Activated B cell treated with CpG ODN at 0.5 μM for 24 hours (primary cell): ENCODE measurements around the gene INTS1. TPM values are rescaled to one million over a fixed set of nuclear protein-coding genes. Genes with fewer than 3 reads are reported as not detected.

Experiments used
- ATAC-seq: fragments of 200-7000 bp; cut with Tn5 transposase; one replicate; pipeline ENCODE4 v1.10.0; 2021; ENCODE audit warnings: low read depth, mild to moderate bottlenecking, moderate library complexity
- CTCF ChIA-PET: fragments of 350-600 bp; sonication (Branson Sonifier 250); formaldehyde crosslinking; loops from one replicate; lab custom pipeline; 2021; ENCODE audit warnings: antibody characterized with exemption; lab: Charles Lee
- POLR2A ChIA-PET: fragments of 350-600 bp; sonication (Branson Sonifier 250); formaldehyde crosslinking; loops from one replicate; lab custom pipeline; 2021; ENCODE audit warnings: antibody characterized with exemption; lab: Charles Lee
- DNase-seq: peaks from one replicate; pipeline ENCODE4 v3.0.0; 2022
- H3K27ac Mint-ChIP-seq: one replicate; pipeline ENCODE4 v1.8.0; 2020; ENCODE audit warnings: mixed read lengths
- H3K27me3 Mint-ChIP-seq: one replicate; pipeline ENCODE4 v1.8.0; 2021; ENCODE audit warnings: mixed read lengths
- H3K36me3 Mint-ChIP-seq: one replicate; pipeline ENCODE4 v1.8.0; 2021; ENCODE audit warnings: low read depth, mixed read lengths
- H3K4me1 Mint-ChIP-seq: one replicate; pipeline ENCODE4 v1.8.0; 2021; ENCODE audit warnings: mixed read lengths
- H3K4me3 Mint-ChIP-seq: one replicate; pipeline ENCODE4 v1.8.0; 2020; ENCODE audit warnings: mild to moderate bottlenecking, mixed read lengths
- H3K9me3 Mint-ChIP-seq: one replicate; pipeline ENCODE4 v1.8.0; 2020; ENCODE audit warnings: mixed read lengths
- intact Hi-C: fragments of 100-400 bp; cut with micrococcal nuclease; formaldehyde crosslinking; loops from one replicate; pipeline ENCODE4 v1.15.1; 2024
- total RNA-seq: library from RNA; stranded (reverse); gene quantifications from 2 replicates; pipeline ENCODE4 v1.2.3, GENCODE V29; 2022
- TF ChIP-seq, protein P1 (sequence below): fragments of 200-600 bp; IDR thresholded peaks from one replicate; pipeline ENCODE4 v1.8.0; 2022; ENCODE audit warnings: antibody characterized with exemption, mild to moderate bottlenecking

Gene INTS1
- total RNA-seq, 1 donor from 2014 or later, result 110 TPM

DNA sequence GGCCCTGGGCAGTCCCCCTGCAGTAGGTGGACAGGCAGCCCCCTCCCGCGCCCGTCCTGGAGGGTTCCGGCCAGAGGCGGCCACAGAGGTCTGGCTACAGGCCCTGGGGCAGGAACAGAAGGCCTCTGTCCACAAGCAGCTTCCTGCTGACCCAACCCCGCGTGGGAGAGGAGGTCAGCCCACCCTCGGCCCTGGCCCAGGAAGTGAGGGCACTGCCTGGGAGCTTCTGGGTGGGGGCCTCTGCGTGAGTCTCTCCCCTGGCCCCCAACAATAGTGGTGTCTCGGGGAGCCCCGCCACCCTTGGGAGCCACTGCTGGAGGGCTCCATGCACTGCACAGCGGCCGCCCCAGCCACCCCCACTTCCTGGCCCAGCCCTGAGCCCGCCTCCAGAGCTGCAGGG lies 49.6 kb downstream of the INTS1 start:
- ChIA-PET CTCF (no interaction called here), POLR2A (no interaction called here)
- no peak for DNase-seq
- no peak for ATAC-seq
- Mint-ChIP-seq H3K27ac (no peak overlapping the region), H3K9me3 (no peaks in the 10 kb centered on the region), H3K4me3 (no peak overlapping the region), H3K27me3 (no peaks in the 10 kb centered on the region), H3K36me3 (no peaks in the 10 kb centered on the region), H3K4me1 (peaks cover 4% of the 10 kb centered on the region)
- intact Hi-C loops, result no loop called here
- TF ChIP-seq, protein P1, sequence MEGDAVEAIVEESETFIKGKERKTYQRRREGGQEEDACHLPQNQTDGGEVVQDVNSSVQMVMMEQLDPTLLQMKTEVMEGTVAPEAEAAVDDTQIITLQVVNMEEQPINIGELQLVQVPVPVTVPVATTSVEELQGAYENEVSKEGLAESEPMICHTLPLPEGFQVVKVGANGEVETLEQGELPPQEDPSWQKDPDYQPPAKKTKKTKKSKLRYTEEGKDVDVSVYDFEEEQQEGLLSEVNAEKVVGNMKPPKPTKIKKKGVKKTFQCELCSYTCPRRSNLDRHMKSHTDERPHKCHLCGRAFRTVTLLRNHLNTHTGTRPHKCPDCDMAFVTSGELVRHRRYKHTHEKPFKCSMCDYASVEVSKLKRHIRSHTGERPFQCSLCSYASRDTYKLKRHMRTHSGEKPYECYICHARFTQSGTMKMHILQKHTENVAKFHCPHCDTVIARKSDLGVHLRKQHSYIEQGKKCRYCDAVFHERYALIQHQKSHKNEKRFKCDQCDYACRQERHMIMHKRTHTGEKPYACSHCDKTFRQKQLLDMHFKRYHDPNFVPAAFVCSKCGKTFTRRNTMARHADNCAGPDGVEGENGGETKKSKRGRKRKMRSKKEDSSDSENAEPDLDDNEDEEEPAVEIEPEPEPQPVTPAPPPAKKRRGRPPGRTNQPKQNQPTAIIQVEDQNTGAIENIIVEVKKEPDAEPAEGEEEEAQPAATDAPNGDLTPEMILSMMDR, result no peak

DNA sequence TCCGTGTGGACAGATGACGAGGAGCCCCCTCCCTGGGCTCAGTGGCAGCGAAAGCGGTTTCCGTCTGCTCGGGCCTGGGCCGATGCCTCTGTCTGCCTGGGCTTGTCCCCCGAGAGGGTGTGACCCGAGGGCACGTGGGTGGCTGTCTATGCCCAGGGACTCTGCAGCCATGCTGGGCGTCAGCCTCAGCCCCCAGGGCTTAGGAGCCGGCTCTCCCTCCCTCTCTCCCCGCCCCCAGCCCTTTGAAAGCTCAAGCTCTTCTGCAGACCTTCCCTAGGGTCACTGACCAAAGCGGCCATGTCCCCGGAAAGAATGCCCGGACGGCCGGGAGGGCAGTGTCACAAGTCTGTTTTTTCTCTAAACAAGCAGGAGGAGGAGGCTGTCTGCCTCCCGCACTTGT lies 52.0 kb downstream of the INTS1 start:
- Mint-ChIP-seq H3K9me3 (no peaks in the 10 kb centered on the region), H3K4me1 (no peaks in the 10 kb centered on the region), H3K27ac (no peak overlapping the region), H3K4me3 (no peak overlapping the region), H3K27me3 (no peaks in the 10 kb centered on the region), H3K36me3 (no peaks in the 10 kb centered on the region)
- no peak for ATAC-seq
- TF ChIP-seq, protein P1, result no peak
- POLR2A ChIA-PET, result no interaction called here
- intact Hi-C loops, result no loop called here
- DNase-seq, result no peak
- CTCF ChIA-PET, result no interaction called here

DNA sequence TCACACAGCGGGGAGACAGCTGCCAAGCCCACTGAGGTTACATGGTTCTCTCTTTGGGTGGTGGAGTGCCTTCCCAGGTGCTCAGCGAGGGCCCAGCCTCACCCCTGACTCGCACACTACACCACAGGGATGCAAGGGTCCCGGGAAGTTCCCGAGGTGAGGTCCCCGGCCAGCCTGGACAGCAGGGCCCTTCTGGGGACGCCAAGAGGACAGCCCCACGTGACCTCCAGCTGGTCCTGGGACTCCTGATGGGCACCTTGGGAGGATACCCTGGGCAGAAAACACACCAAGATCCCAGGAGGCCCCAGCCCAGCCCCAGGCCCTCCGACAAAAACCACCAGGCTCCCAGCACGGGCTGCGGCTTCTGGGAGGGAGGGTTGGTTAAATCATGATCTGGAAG lies 53.2 kb downstream of the INTS1 start:
- no peaks in the 10 kb centered on the region for H3K27me3 Mint-ChIP-seq
- H3K36me3 Mint-ChIP-seq, result no peaks in the 10 kb centered on the region
- no peak overlapping the region for H3K4me3 Mint-ChIP-seq
- H3K4me1 Mint-ChIP-seq, result no peaks in the 10 kb centered on the region
- intact Hi-C loops, result no loop called here
- H3K9me3 Mint-ChIP-seq, result no peaks in the 10 kb centered on the region
- TF ChIP-seq, protein P1, result no peak
- H3K27ac Mint-ChIP-seq, result no peak overlapping the region
- no peak for DNase-seq
- ChIA-PET POLR2A (no interaction called here), CTCF (no interaction called here)
- no peak for ATAC-seq

DNA sequence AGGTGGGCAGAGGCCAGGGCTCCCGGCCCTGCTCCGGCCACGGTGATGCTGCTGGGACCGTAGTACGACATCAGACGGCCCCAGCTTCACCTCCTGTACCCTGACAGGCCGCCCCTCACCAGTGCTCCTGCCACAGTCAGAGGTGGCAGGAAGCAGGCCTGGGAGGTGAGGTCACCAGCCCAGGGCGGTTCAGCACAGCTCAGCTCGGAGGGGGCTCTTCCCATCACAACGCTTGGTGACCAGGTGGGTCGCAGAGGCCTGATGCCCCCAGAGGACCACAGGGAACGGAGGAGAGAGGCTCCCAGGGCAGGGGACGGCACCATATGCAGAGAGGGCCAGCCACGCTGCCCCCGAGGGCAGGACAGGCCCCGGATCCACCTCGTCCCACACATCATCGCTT lies 53.8 kb downstream of the INTS1 start:
- no peak for DNase-seq
- POLR2A ChIA-PET, result no interaction called here
- Mint-ChIP-seq H3K27ac (no peak overlapping the region), H3K4me1 (no peaks in the 10 kb centered on the region), H3K4me3 (no peak overlapping the region), H3K36me3 (no peaks in the 10 kb centered on the region), H3K27me3 (no peaks in the 10 kb centered on the region), H3K9me3 (no peaks in the 10 kb centered on the region)
- TF ChIP-seq, protein P1, result no peak
- no peak for ATAC-seq
- intact Hi-C loops, result no loop called here
- CTCF ChIA-PET, result no interaction called here

DNA sequence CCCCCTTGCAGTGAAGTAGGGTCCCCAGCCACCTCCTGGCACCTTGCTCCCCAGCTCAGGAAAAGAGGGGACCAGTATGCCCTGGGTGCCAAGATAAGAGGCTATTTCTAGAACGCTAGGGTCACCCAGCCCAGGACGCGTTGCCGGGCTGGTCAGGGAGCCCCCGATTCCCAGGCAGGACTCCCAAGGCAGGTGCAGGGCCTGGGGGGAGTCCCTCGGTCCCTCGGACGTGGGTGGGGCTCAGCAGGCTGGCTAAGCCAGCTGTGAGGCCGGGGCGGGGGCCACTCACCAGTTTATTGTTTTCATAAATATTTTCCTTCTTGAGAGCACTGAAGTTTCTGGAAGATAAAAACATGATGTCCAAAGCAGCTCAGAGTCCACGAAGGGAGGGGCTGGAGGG lies 54.2 kb downstream of the INTS1 start:
- intact Hi-C loops, result no loop called here
- ChIA-PET POLR2A (no interaction called here), CTCF (no interaction called here)
- H3K27ac Mint-ChIP-seq, result no peak overlapping the region
- no peaks in the 10 kb centered on the region for H3K9me3 Mint-ChIP-seq
- H3K4me3 Mint-ChIP-seq, result no peak overlapping the region
- TF ChIP-seq, protein P1, result no peak
- no peaks in the 10 kb centered on the region for H3K27me3 Mint-ChIP-seq
- ATAC-seq, result no peak
- no peaks in the 10 kb centered on the region for H3K36me3 Mint-ChIP-seq
- no peak for DNase-seq
- H3K4me1 Mint-ChIP-seq, result no peaks in the 10 kb centered on the region
